ENCODE data around the gene CD247.

CD247 gene

DNA sequence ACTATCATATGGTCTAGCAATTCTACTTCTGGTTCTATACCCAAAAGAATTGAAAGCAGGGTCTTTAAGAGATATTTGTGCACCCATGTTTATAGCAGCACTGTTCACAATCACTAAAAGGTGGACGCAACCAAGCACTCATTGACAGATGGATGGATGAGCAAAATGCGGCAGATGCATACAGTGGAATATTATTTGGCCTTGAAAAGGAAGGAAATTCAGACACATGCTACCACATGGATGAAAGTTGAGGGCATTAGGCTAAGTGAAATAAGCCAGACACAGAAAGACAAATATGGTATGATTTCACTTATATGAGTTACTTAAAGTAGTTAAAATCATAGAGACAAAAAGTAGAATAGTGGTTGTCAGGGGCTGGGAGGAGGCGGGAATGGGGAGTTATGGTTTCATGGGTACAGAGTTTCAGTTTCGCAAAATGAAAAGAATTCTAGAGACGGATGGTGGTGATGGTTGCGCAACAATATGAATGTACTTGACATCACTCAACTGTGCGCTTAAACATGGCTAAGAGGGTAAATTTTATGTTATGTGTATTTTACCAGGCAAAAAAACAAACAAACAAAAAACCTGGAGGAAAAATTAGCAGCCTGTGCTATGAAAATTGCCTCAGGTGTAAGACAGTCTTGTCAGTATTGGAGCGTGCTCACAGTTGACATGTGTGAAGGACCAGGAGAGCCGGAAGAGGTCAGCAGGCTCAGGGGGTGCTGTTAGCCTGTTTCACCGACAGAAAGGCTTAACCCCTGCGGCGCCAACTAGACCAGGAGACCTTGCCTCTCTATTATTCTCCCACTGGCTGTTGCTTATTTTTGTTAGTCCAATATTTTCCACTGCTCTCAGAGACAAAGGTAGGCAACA is 26.5 kb downstream of the CD247 start:
- Histone ChIP-seq H3K4me3 (ENCODE audit: low read length) (no peak overlapping the region), H3K27me3 (ENCODE audit: control insufficient read depth, insufficient read depth, low read length) (peaks cover 31% of the 10 kb centered on the region), H3K4me1 (ENCODE audit: control insufficient read depth, insufficient read depth, low read length) (no peaks in the 10 kb centered on the region), H3K9me3 (replicated peaks; ENCODE audit: low read length) (no peaks in the 10 kb centered on the region), H3K4me2 (ENCODE audit: low read length) (no peak overlapping the region), H3K9ac (ENCODE audit: low read depth, low read length) (no peak overlapping the region), H3K36me3 (ENCODE audit: insufficient read depth, low read length) (no peaks in the 10 kb centered on the region)

GRCh38 chr1:167490765-167491164 is 27.6 kb downstream of the CD247 start:
- Histone ChIP-seq H3K9me3 (replicated peaks; ENCODE audit: low read length) (no peaks in the 10 kb centered on the region), H3K9ac (ENCODE audit: low read depth, low read length) (no peak overlapping the region), H3K36me3 (ENCODE audit: insufficient read depth, low read length) (no peaks in the 10 kb centered on the region), H3K4me2 (ENCODE audit: low read length) (no peak overlapping the region), H3K27me3 (ENCODE audit: control insufficient read depth, insufficient read depth, low read length) (peaks cover 20% of the 10 kb centered on the region), H3K4me3 (ENCODE audit: low read length) (no peak overlapping the region), H3K4me1 (ENCODE audit: control insufficient read depth, insufficient read depth, low read length) (no peaks in the 10 kb centered on the region)

- H3K9me3 ChIP-seq (replicated peaks; ENCODE audit: low read length), result no peaks in the 10 kb centered on the region
- no peak overlapping the region for H3K4me3 ChIP-seq (ENCODE audit: low read length)
- no peaks in the 10 kb centered on the region for H3K36me3 ChIP-seq (ENCODE audit: insufficient read depth, low read length)
- no peak overlapping the region for H3K9ac ChIP-seq (ENCODE audit: low read depth, low read length)
- H3K27me3 ChIP-seq (ENCODE audit: control insufficient read depth, insufficient read depth, low read length), result peaks cover 15% of the 10 kb centered on the region
- no peak overlapping the region for H3K4me2 ChIP-seq (ENCODE audit: low read length)
- H3K4me1 ChIP-seq (ENCODE audit: control insufficient read depth, insufficient read depth, low read length), result no peaks in the 10 kb centered on the region
Measured at GRCh38 chr1:167489571-167490340, 28.6 kb downstream of the CD247 start.

DNA sequence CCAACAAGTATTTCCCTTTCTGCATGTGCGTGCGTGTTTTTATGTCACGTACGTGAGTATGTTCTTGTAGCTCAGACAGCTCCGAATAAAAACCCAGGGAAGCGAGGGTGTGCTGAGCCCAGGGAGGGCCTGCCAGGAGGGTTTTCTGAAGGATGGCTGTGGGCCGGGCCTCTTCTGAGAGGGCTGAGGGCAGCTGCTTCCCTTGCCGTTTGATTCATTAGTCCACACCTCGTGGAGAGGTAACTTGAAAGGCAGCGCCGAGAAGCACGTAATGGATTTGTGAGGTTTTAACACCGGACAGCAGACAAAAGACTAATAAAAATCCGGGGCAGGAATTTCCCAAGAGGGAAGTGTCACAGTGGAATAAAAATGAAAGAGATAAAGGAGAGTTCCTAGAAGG is 29.5 kb downstream of the CD247 start:
- no peak overlapping the region for H3K4me3 ChIP-seq (ENCODE audit: low read length)
- no peak overlapping the region for H3K4me2 ChIP-seq (ENCODE audit: low read length)
- peaks cover 6% of the 10 kb centered on the region for H3K27me3 ChIP-seq (ENCODE audit: control insufficient read depth, insufficient read depth, low read length)
- H3K9ac ChIP-seq (ENCODE audit: low read depth, low read length), result no peak overlapping the region
- H3K4me1 ChIP-seq (ENCODE audit: control insufficient read depth, insufficient read depth, low read length), result no peaks in the 10 kb centered on the region
- H3K9me3 ChIP-seq (replicated peaks; ENCODE audit: low read length), result no peaks in the 10 kb centered on the region
- no peaks in the 10 kb centered on the region for H3K36me3 ChIP-seq (ENCODE audit: insufficient read depth, low read length)

DNA sequence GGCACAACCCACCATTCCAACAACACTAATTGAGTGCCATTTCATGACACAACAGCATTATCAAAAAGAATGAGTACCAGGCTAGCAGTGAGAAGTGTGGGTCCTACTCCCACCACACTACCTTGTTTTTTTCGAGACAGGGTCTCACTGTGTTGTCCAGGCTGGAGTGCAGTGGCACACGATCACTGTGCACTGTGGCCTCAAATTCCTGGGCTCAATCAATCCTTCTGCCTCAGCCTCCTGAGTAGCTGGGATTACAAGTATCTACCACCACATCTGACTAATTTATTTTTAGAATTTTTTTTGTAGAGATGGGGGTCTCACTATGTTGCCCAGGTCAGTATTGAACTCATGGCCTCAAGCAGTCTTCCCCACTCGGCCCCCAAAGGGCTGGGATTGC is 30.7 kb downstream of the CD247 start:
- Histone ChIP-seq H3K4me3 (ENCODE audit: low read length) (no peak overlapping the region), H3K4me1 (ENCODE audit: control insufficient read depth, insufficient read depth, low read length) (no peaks in the 10 kb centered on the region)

GRCh38 chr1:167486090-167486824 is 32.1 kb downstream of the CD247 start:
- Histone ChIP-seq H3K27me3 (ENCODE audit: control insufficient read depth, insufficient read depth, low read length) (peaks cover 10% of the 10 kb centered on the region), H3K9me3 (replicated peaks; ENCODE audit: low read length) (no peaks in the 10 kb centered on the region), H3K4me3 (ENCODE audit: low read length) (no peak overlapping the region), H3K4me2 (ENCODE audit: low read length) (no peak overlapping the region), H3K36me3 (ENCODE audit: insufficient read depth, low read length) (no peaks in the 10 kb centered on the region), H3K4me1 (ENCODE audit: control insufficient read depth, insufficient read depth, low read length) (no peaks in the 10 kb centered on the region), H3K9ac (ENCODE audit: low read depth, low read length) (no peak overlapping the region)

More for the DNA sequence above, 30.7 kb downstream of the CD247 start:
- Histone ChIP-seq H3K4me2 (ENCODE audit: low read length) (no peak overlapping the region), H3K36me3 (ENCODE audit: insufficient read depth, low read length) (no peaks in the 10 kb centered on the region), H3K27me3 (ENCODE audit: control insufficient read depth, insufficient read depth, low read length) (peaks cover 3% of the 10 kb centered on the region), H3K9ac (ENCODE audit: low read depth, low read length) (no peak overlapping the region), H3K9me3 (replicated peaks; ENCODE audit: low read length) (no peaks in the 10 kb centered on the region)

GRCh38 chr1:167484726-167485502 is 33.4 kb downstream of the CD247 start:
- H3K4me2 ChIP-seq (ENCODE audit: low read length), result no peak overlapping the region
- no peaks in the 10 kb centered on the region for H3K4me1 ChIP-seq (ENCODE audit: control insufficient read depth, insufficient read depth, low read length)
- no peaks in the 10 kb centered on the region for H3K9me3 ChIP-seq (replicated peaks; ENCODE audit: low read length)
- H3K36me3 ChIP-seq (ENCODE audit: insufficient read depth, low read length), result no peaks in the 10 kb centered on the region
- peaks cover 20% of the 10 kb centered on the region for H3K27me3 ChIP-seq (ENCODE audit: control insufficient read depth, insufficient read depth, low read length)
- no peak overlapping the region for H3K4me3 ChIP-seq (ENCODE audit: low read length)
- H3K9ac ChIP-seq (ENCODE audit: low read depth, low read length), result no peak overlapping the region

- Histone ChIP-seq H3K9ac (ENCODE audit: low read depth, low read length) (no peak overlapping the region), H3K27me3 (ENCODE audit: control insufficient read depth, insufficient read depth, low read length) (peaks cover 26% of the 10 kb centered on the region), H3K4me2 (ENCODE audit: low read length) (no peak overlapping the region), H3K4me3 (ENCODE audit: low read length) (no peak overlapping the region), H3K4me1 (ENCODE audit: control insufficient read depth, insufficient read depth, low read length) (no peaks in the 10 kb centered on the region), H3K36me3 (ENCODE audit: insufficient read depth, low read length) (no peaks in the 10 kb centered on the region), H3K9me3 (replicated peaks; ENCODE audit: low read length) (no peaks in the 10 kb centered on the region)
Measured at GRCh38 chr1:167483790-167484189, 34.5 kb downstream of the CD247 start.

- H3K9me3 ChIP-seq (replicated peaks; ENCODE audit: low read length), result no peaks in the 10 kb centered on the region
- no peak overlapping the region for H3K4me2 ChIP-seq (ENCODE audit: low read length)
- H3K4me3 ChIP-seq (ENCODE audit: low read length), result no peak overlapping the region
- no peaks in the 10 kb centered on the region for H3K4me1 ChIP-seq (ENCODE audit: control insufficient read depth, insufficient read depth, low read length)
- H3K27me3 ChIP-seq (ENCODE audit: control insufficient read depth, insufficient read depth, low read length), result peaks cover 35% of the 10 kb centered on the region
- H3K9ac ChIP-seq (ENCODE audit: low read depth, low read length), result no peak overlapping the region
- no peaks in the 10 kb centered on the region for H3K36me3 ChIP-seq (ENCODE audit: insufficient read depth, low read length)
Measured at GRCh38 chr1:167482184-167482583, 36.1 kb downstream of the CD247 start.

- Histone ChIP-seq H3K27me3 (ENCODE audit: control insufficient read depth, insufficient read depth, low read length) (peaks cover 35% of the 10 kb centered on the region), H3K9ac (ENCODE audit: low read depth, low read length) (no peak overlapping the region), H3K4me1 (ENCODE audit: control insufficient read depth, insufficient read depth, low read length) (no peaks in the 10 kb centered on the region), H3K4me2 (ENCODE audit: low read length) (no peak overlapping the region), H3K4me3 (ENCODE audit: low read length) (no peak overlapping the region), H3K36me3 (ENCODE audit: insufficient read depth, low read length) (no peaks in the 10 kb centered on the region), H3K9me3 (replicated peaks; ENCODE audit: low read length) (no peaks in the 10 kb centered on the region)
Measured at GRCh38 chr1:167479331-167479979, 38.9 kb downstream of the CD247 start.
